HEK293T (cell line): ENCODE results near the gene ADK.

Source experiments
- CTBP1 ChIP-seq: fragments of 450-650 bp; IDR thresholded peaks from 2 replicates; pipeline ENCODE4 v1.6.1; 2016; ENCODE audit warnings: borderline replicate concordance
- FOXA1 ChIP-seq: fragments of 450-650 bp; IDR thresholded peaks from 2 replicates; pipeline ENCODE4 v1.6.1; 2016; ENCODE audit warnings: mild to moderate bottlenecking
- FOXK2 ChIP-seq: fragments of 450-650 bp; IDR thresholded peaks from 2 replicates; pipeline ENCODE4 v1.6.1; 2016; ENCODE audit warnings: mild to moderate bottlenecking
- FOXM1 ChIP-seq: fragments of 450-650 bp; IDR thresholded peaks from 2 replicates; pipeline ENCODE4 v1.6.1; 2017; ENCODE audit warnings: mild to moderate bottlenecking, borderline replicate concordance
- NFRKB ChIP-seq: fragments of 450-650 bp; IDR thresholded peaks from 2 replicates; pipeline ENCODE4 v1.6.1; 2016; ENCODE audit warnings: mild to moderate bottlenecking, moderate library complexity
- SUZ12 ChIP-seq: fragments of 450-650 bp; IDR thresholded peaks from 2 replicates; pipeline ENCODE4 v1.6.1; 2016; ENCODE audit warnings: mild to moderate bottlenecking
- TF ChIP-seq, protein P1 (sequence below): fragments of 450-650 bp; IDR thresholded peaks from 2 replicates; pipeline ENCODE4 v1.6.1; 2016

DNA sequence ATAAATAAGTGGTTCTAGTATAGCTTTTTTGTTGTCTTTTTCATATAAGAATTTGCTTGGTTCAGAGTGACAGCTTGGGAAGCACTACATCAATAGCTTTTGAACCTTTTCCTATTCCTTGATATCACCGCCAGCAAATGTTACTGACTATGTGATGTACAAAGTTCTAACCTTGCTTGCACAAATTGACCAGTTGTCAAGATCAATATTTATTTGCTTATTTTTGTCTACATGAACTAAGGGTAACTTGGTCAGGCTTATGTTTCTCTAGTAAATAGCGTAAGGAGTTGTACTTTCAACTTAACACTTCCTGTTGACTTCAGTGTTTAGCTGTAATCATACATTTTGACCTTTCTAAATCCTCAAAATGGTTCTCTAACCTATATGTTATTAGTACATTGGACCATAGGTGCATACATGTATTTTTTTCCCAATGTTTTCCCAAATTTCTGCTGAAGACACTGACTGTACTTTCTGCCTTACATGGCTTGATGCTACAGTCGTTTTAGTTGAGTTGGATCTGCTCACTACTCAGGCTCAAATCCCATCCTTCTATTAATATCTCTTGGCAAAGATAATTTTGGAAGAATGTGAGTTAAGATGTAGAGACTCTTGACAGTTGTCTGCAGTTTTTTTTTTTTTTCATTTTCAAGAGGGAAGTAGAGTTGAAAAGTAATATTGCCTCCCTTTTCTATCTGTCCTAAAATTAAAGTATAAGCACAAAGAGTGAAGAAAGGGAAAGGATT, 436.3 kb downstream of the ADK start:
- TF ChIP-seq SUZ12 (no peak), CTBP1 (no peak), FOXA1 (no peak), FOXK2 (no peak), NFRKB (no peak), FOXM1 (no peak)
- TF ChIP-seq, protein P1, sequence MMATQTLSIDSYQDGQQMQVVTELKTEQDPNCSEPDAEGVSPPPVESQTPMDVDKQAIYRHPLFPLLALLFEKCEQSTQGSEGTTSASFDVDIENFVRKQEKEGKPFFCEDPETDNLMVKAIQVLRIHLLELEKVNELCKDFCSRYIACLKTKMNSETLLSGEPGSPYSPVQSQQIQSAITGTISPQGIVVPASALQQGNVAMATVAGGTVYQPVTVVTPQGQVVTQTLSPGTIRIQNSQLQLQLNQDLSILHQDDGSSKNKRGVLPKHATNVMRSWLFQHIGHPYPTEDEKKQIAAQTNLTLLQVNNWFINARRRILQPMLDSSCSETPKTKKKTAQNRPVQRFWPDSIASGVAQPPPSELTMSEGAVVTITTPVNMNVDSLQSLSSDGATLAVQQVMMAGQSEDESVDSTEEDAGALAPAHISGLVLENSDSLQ, result no peak
